Measurements from ENCODE around the gene CDC27.
"Not testable (repeated sequence)": the region's sequence is repeated elsewhere in the genome, so short reads cannot be mapped to it uniquely, and the experiment has no call there.

The CDC27 gene

DNA sequence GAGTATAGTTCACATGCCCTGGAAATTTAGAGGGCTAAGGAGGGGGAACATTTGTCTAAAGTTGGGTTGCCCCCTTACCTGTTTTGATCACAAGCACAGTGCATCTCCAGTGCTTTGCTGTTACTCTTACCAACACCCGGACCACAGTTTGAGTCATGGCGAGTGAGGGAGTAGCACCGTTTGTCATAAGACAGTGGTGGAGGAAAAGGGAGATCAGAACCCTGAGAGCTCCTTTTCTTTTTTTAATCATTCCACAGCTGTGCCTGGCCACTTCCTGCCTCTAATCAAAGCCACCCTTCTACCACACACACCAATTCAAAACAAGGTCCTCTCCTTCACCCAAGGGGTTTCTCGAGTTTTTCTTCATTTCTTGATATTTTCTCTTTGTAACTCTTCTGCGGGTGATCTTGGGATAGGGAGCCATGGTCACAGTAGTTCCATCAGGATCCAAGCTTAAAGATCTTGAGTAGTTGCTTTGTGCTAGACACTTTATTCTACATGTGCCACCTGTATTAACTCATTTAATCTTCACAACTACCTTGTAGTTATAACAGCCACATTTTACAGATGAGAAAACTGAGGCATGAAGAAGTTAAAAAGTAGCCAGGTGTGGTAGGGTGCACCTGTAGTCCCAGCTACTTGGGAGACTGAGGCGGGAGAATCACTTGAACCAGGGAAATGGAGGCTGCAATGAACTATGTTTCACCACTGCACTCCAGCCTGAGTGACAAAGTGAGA is 15.1 kb upstream of the CDC27 start:
- intact Hi-C loops (cut with DNase I) = no loop called here

DNA sequence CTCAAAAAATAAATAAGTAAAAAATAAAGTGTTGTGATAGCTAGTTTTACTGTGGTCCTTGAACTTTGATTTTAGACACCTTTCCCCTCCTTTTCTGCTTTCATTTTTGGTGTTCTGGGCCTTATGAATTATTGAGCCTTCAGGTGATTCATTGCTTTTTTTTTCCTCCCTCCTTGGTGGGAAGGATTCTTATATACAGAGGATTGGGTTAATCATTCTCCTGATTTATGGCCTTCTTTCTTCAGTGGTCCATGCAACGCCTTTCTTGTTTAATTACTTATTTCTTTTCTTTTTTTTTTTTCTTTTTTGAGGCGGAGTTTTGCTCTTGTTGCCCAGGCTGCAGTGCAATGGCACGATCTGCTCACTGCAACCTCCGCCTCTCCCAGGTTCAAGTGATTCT is 12.1 kb upstream of the CDC27 start:
- no peak for DNase-seq
- intact Hi-C loops (cut with DNase I) = no loop called here

More for the DNA sequence above, 15.1 kb upstream of the CDC27 start:
- peak in 1 of 42 donors; percentile 21 for DNase-seq

DNA sequence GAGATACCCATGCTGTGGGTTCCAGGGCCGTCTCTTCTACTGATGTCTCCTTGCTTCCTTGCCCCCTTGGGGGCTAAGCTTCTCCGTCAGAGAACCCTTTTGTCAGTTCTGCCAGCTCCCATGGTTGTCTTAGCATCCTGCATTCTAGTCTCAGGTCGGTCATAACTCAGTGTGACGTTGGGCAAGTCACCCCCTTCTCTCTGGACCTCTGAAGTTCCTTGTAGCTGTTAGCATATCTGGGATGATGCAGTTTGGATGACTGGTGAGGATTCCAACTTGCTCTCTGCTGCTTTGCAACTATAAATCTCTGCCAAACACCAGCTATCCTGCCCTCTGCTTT is 11.2 kb upstream of the CDC27 start:
- intact Hi-C loops (cut with DNase I) = no loop called here
- DNase-seq = no peak

DNA sequence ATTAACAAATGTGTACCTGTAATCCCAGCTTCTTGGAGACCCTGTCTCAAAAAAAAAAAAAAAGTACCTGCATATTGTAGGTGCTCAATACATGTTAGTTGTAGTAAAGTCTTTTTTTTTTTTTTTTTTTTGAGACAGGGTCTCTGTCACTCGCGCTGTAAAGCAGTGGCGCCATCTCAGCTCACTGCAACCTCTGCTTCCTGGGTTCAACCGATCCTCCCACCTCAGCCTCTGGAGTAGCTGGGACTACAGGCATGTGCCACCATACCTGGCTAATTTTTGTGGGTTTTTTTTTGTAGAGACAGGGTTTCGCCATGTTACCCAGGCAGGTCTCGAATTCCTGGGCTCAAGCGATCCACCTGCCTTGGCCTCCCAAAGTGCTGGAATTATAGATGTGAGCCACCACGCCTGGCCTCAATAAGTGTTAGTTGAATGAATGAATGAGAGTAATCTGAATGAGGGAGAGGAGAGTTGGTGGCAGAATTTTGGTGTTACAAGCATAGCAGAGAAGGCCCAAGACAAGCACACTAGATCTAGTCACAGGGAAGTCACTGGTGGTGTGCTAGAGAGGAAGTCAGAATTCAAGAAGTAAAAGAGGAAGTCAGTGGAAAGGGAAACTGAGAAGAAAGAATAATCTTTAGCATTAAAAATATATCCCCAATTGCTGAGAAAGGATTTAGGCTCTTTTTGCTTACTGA is 10.7 kb upstream of the CDC27 start:
- DNase-seq = no peak
- intact Hi-C loops (cut with DNase I) = no loop called here

DNA sequence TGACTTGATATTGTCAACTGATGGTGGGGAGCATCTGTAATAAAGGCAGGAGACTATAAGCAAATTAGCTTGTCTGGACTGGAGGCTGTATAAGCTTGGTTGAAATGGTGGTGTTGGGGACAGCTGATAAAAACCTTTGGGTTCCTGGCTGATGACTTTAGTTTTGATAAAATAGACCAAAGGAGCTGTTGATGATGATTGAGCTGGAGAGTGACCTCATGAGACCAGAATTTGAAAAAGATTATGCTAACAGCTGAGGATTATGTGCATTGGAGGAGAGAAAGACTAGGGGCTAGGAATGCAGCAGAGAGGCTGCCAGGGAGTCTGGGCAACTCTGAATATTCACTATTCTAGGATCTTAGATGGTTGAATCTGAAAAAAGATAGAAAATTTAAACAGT is 8.7 kb upstream of the CDC27 start:
- no peak for DNase-seq
- intact Hi-C loops (cut with DNase I) = no loop called here

GRCh38 chr17:47193931-47194511 is 4.9 kb upstream of the CDC27 start:
- intact Hi-C loops (cut with DNase I) = no loop called here
- no peak for DNase-seq

DNA sequence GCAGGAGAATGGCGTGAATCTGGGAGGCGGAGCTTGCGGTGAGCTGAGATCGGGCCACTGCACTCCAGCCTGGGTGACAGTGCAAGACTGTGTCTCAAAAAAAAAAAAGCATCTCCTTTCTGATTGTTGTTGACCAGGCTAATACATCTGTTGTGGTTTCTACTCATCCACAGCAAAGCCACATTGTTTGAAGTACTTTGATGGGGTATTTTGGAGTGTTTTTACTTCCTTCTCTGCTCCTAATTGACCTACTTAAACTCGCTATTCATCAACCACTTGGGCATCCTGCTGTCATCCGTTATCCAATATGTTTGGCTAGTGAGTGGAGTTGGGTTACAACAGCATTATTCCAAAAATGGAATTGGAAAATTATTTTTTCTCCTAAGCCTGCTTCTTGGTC is 3.5 kb upstream of the CDC27 start:
- intact Hi-C loops (cut with DNase I) = no loop called here
- no peak for DNase-seq

DNA sequence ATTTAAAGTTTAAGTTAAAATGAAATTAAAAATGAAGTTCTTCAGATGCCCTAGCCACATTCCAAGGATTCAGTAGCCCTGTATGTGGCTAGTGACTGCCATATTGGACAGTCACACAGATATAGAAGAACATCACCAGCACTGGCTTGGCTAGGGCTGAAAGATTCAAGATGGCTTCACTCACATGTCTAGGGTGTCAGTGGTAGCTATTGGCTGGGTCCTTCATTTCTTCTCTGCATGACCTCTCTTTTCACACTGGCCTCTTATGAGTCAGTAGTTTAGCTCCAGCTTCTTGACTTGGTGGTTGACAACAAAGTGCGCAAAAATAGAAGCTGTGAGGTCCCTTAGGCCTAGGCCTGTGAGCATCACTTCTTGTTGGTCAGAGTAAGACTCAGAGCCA is 1.7 kb upstream of the CDC27 start:
- DNase-seq = no peak
- intact Hi-C loops (cut with DNase I) = no loop called here

DNA sequence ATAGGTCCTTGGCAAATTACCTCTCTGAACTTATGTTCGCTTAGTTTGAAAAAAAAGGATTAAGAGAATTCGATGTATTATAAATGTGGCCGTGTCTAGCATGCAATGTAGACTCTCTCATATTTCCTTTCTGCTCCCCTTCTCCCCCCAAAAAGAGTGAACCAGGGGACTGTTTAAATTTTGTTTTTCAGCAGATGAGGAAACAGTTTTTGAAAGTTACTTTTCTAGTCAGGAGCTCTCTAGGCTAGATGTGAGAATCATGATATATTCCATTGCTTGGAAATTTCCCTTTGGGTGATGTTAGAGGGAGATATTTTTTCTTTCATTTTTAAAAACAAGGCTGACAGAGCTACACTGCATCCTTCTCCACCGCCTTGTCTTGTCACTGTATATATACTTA is 1.1 kb upstream of the CDC27 start:
- DNase-seq = no peak
- intact Hi-C loops (cut with DNase I) = no loop called here

GRCh38 chr17:47189732-47190237 is 690 bp upstream of the CDC27 start:
- no peak for DNase-seq
- intact Hi-C loops (cut with DNase I) = no loop called here

DNA sequence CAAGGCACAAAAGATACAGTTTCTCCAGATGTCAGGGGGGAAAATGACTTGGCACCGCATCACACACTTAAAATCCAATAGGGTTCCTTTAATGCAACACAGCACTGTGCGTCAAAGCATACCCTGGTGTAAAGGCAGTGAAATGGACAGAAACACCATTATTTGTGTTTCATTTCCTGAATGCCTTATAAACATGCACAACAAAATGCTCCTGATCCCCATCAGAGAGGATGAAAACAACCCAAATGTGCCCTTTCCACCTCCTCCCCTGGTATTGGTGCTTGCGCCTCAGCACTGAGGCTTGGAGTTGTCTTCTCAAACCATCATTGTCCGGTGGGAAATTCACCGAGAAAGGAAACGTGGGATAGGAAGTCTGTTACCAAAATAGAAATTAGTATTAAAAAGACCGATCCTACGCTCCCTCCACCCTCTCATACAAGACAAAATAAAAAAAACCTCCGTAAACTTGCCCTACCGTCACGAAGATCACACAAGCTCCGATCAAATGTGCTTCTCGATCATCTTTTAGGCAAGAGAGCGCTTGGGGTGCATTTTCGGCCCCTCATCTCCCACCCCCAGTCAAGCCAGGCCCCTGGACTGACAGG is 722 bp downstream of the CDC27 start:
- DNase-seq = peak in 2 of 42 donors; percentile 10 to 22
- intact Hi-C loops (cut with DNase I) = no loop called here

GRCh38 chr17:47184681-47185080 is 4.4 kb downstream of the CDC27 start:
- DNase-seq = no peak
- intact Hi-C loops (cut with DNase I) = no loop called here

DNA sequence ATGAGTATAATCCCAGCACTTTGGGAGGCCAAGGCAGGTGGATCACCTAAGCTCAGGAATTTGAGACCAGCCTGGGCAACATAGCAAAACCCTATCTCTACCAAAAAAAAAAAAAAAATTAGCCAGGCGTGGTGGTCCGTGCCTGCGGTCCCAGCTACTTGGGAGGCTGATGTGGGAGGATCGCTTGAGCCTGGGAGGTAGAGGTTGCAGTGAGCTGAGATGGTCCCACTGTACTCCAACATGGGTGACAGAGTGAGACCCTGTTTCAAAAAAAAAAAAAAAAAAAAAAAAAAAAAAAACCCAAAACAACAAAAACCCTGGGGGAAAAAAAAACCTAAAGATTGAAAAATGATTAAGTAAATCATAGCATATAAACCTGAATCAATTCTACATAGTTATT is 8.1 kb downstream of the CDC27 start:
- DNase-seq; intact Hi-C loops (cut with DNase I): not testable (repeated sequence)

- intact Hi-C loops (cut with DNase I) = no loop called here
- DNase-seq = no peak
These were observed 8.8 kb downstream of the CDC27 start for GRCh38 chr17:47180337-47180736.

GRCh38 chr17:47179141-47179540 is 10.0 kb downstream of the CDC27 start:
- intact Hi-C loops (cut with DNase I) = no loop called here
- no peak for DNase-seq

DNA sequence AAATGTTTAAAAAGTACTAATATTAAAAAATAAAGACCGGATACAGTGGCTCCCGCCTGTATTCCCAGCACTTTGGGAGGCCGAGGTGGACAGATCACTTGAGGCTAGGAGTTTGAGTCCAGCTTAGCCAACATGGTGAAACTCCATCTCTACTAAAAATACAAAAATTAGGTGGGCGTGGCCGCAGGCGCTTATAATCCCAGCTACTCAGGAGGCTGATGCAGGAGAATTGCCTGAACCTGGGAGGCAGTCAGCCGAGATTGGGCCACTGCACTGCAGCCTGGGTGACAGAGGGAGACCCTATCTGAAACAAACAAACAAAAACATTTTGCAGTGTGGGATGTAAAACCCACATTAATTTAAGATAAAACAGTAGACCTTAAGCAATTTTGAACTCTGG is 11.8 kb downstream of the CDC27 start:
- intact Hi-C loops (cut with DNase I) = no loop called here
- DNase-seq = no peak

GRCh38 chr17:47176389-47176826 is 12.7 kb downstream of the CDC27 start:
- DNase-seq = no peak
- intact Hi-C loops (cut with DNase I) = no loop called here

GRCh38 chr17:47174823-47175222 is 14.3 kb downstream of the CDC27 start:
- intact Hi-C loops (cut with DNase I); DNase-seq: not testable (repeated sequence)

DNA sequence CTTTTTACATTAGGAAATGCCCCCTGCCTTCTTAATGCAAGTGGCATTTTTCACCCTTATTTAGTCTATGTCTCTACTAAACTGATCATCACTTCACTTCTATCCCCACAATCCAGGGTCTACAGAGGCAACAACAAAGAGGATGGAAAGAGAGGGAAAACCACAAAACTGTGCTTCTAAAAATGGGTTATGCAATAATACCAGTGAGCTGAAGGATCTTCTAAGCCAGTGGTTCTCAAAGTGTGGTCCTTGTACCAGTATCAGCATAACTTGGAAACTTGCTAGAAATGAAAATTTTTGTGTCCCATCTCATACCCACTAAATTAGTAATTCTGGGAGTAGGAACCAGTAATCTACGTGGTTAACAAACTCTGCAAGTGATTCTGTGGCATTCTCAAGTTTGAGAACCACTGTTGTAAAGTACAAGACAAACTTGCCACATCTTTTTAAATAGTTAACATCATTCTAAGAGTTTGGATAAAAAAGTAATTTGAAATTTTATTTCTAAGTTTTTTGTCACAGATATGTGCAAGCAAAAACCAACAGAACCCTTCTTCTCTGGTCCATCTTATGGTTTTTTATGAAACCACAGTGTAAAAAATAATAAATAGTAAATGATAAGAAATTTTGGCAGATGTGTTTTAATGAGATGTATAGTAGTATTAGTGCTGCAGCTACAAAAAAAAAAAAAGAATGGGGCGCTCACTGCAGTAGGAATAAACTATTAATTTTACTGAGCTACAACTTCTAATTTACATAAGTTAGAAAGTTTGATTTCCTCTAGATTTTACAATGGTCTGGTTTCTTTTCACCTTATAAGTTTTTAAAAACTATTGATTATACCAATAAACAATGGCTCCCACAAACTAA is 16.2 kb downstream of the CDC27 start:
- intact Hi-C loops (cut with DNase I) = no loop called here
- no peak for DNase-seq
